Measurements from ENCODE around the gene ERG.

The ERG gene

GRCh38 chr21:38417726-38418125 lies 80.6 kb downstream of the ERG start:
- H3K4me3 ChIP-seq (ENCODE audit: low read depth, low read length): no peak overlapping the region
- no peak for DNase-seq (ENCODE audit: low read depth)
- in situ Hi-C loops (cut with HindIII; ENCODE audit: low sequenced_read_pairs): no loop called here
- no peak for TF ChIP-seq CTCF (IDR thresholded peaks at IDR 0.05; ENCODE audit: low read depth, low read length, missing control alignments)

- no peak for DNase-seq (ENCODE audit: low read depth)
- no peak overlapping the region for H3K4me3 ChIP-seq (ENCODE audit: low read depth, low read length)
- no peak for TF ChIP-seq CTCF (IDR thresholded peaks at IDR 0.05; ENCODE audit: low read depth, low read length, missing control alignments)
- in situ Hi-C loops (cut with HindIII; ENCODE audit: low sequenced_read_pairs): no loop called here
These were observed 81.5 kb downstream of the ERG start for GRCh38 chr21:38416791-38417190.

GRCh38 chr21:38413958-38414548 lies 84.2 kb downstream of the ERG start:
- no peak overlapping the region for H3K4me3 ChIP-seq (ENCODE audit: low read depth, low read length)
- DNase-seq (ENCODE audit: low read depth): no peak
- TF ChIP-seq CTCF (IDR thresholded peaks at IDR 0.05; ENCODE audit: low read depth, low read length, missing control alignments): no peak
- in situ Hi-C loops (cut with HindIII; ENCODE audit: low sequenced_read_pairs): no loop called here

GRCh38 chr21:38410466-38410865 lies 87.8 kb downstream of the ERG start:
- no peak for DNase-seq (ENCODE audit: low read depth)
- TF ChIP-seq CTCF (IDR thresholded peaks at IDR 0.05; ENCODE audit: low read depth, low read length, missing control alignments): no peak
- in situ Hi-C loops (cut with HindIII; ENCODE audit: low sequenced_read_pairs): no loop called here
- H3K4me3 ChIP-seq (ENCODE audit: low read depth, low read length): no peak overlapping the region

- in situ Hi-C loops (cut with HindIII; ENCODE audit: low sequenced_read_pairs): no loop called here
- no peak for TF ChIP-seq CTCF (IDR thresholded peaks at IDR 0.05; ENCODE audit: low read depth, low read length, missing control alignments)
- H3K4me3 ChIP-seq (ENCODE audit: low read depth, low read length): no peak overlapping the region
- DNase-seq (ENCODE audit: low read depth): no peak
These were observed 88.4 kb downstream of the ERG start for GRCh38 chr21:38409907-38410306.

DNA sequence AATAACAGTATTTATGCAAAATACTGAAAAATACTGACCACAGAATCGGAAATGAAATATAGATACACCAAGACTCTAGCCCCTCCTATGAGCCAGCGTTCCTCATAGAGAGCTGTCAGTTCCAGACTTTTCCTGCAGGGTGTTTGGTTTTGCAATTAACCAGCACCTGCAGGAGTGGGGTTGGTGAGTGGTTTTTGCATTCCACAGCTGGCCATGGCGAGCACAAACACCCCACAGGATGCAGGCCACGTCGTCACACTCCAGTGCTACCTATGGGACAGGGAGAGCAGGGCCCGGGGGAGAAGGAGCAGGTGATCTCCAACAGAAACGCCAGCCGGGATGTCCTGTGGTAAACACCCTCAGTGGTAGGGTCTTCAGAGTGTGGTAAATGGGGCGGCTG lies 94.1 kb downstream of the ERG start:
- no peak for TF ChIP-seq CTCF (IDR thresholded peaks at IDR 0.05; ENCODE audit: low read depth, low read length, missing control alignments)
- no peak for DNase-seq (ENCODE audit: low read depth)
- no peak overlapping the region for H3K4me3 ChIP-seq (ENCODE audit: low read depth, low read length)
- in situ Hi-C loops (cut with HindIII; ENCODE audit: low sequenced_read_pairs): no loop called here

- no peak overlapping the region for H3K4me3 ChIP-seq (ENCODE audit: low read depth, low read length)
- TF ChIP-seq CTCF (IDR thresholded peaks at IDR 0.05; ENCODE audit: low read depth, low read length, missing control alignments): no peak
- DNase-seq (ENCODE audit: low read depth): no peak
- in situ Hi-C loops (cut with HindIII; ENCODE audit: low sequenced_read_pairs): no loop called here
These were observed 95.5 kb downstream of the ERG start for GRCh38 chr21:38402795-38403194.

All from astrocyte of the cerebellum (primary cell).